Measurements from ENCODE around the gene PCDHGC3. TPM values are rescaled to one million over a fixed set of nuclear protein-coding genes. Genes with fewer than 3 reads are reported as not detected.

Gene PCDHGC3
- total and polyA plus RNA-seq, 7 donors: 5.1 to 47.8 (median 31.4) TPM

- TF ChIP-seq CTCF (IDR thresholded peaks at IDR 0.05) (no peak), EP300 (IDR thresholded peaks at IDR 0.05) (no peak), POLR2AphosphoS5 (IDR thresholded peaks at IDR 0.05) (no peak), POLR2A (IDR thresholded peaks at IDR 0.05) (no peak)
- Histone ChIP-seq H3K27ac (peak overlapping the region; percentile 83 to 87 (median 86)), H3K36me3 (peaks cover 0 to 32% (median 13%) of the 10 kb centered on the region in 4 donors), H3K4me3 (no peak overlapping the region), H3K27me3 (no peaks in the 10 kb centered on the region), H3K9me3 (no peaks in the 10 kb centered on the region), H3K4me1 (peaks cover 0 to 66% (median 56%) of the 10 kb centered on the region in 4 donors)
- 91 to 95% methylated on average over 9 of the region's 9 CpGs for WGBS, 2 donors
- DNase-seq: no peak
- intact Hi-C loops (cut with DNase I): no loop called here
Measured at GRCh38 chr5:141510160-141510559, 34.4 kb downstream of the PCDHGC3 start.

DNA sequence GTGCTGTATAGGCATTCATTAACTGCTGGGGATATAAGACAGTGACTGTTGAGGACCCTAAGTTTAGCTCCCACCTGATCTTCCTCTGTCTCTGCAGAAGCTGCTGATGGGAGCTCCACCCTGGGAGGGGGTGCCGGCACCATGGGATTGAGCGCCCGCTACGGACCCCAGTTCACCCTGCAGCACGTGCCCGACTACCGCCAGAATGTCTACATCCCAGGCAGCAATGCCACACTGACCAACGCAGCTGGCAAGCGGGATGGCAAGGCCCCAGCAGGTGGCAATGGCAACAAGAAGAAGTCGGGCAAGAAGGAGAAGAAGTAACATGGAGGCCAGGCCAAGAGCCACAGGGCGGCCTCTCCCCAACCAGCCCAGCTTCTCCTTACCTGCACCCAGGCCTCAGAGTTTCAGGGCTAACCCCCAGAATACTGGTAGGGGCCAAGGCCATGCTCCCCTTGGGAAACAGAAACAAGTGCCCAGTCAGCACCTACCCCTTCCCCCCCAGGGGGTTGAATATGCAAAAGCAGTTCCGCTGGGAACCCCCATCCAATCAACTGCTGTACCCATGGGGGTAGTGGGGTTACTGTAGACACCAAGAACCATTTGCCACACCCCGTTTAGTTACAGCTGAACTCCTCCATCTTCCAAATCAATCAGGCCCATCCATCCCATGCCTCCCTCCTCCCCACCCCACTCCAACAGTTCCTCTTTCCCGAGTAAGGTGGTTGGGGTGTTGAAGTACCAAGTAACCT is 35.3 kb downstream of the PCDHGC3 start:
- H3K4me1 ChIP-seq: peaks cover 0 to 69% (median 65%) of the 10 kb centered on the region in 4 donors
- intact Hi-C loops (cut with DNase I): no loop called here
- no peak for TF ChIP-seq POLR2A (IDR thresholded peaks at IDR 0.05)
- no peak for TF ChIP-seq POLR2AphosphoS5 (IDR thresholded peaks at IDR 0.05)
- no peak for TF ChIP-seq CTCF (IDR thresholded peaks at IDR 0.05)
- TF ChIP-seq EP300 (IDR thresholded peaks at IDR 0.05): no peak
- DNase-seq: no peak
- H3K4me3 ChIP-seq: no peak overlapping the region
- H3K9me3 ChIP-seq: no peaks in the 10 kb centered on the region
- no peaks in the 10 kb centered on the region for H3K27me3 ChIP-seq
- peaks cover 0 to 23% (median 9%) of the 10 kb centered on the region in 4 donors for H3K36me3 ChIP-seq
- peak overlapping the region in 3 of 4 donors; percentile 83 to 89 (median 87) for H3K27ac ChIP-seq
- WGBS, 2 donors: 88 to 96% methylated on average over 14 of the region's 14 CpGs

DNA sequence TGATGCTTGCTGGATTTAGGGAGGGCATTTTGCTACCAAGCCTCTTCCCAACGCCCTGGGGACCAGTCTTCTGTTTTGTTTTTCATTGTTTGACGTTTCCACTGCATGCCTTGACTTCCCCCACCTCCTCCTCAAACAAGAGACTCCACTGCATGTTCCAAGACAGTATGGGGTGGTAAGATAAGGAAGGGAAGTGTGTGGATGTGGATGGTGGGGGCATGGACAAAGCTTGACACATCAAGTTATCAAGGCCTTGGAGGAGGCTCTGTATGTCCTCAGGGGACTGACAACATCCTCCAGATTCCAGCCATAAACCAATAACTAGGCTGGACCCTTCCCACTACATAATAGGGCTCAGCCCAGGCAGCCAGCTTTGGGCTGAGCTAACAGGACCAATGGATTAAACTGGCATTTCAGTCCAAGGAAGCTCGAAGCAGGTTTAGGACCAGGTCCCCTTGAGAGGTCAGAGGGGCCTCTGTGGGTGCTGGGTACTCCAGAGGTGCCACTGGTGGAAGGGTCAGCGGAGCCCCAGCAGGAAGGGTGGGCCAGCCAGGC is 36.1 kb downstream of the PCDHGC3 start:
- 67 to 74% methylated on average over 4 of the region's 4 CpGs for WGBS, 2 donors
- intact Hi-C loops (cut with DNase I): loop anchor here (1.0 kb wide), 1 partner anchor 36 kb away; no protein-coding TSS in a partner anchor
- H3K27ac ChIP-seq: peak overlapping the region; percentile 89 to 97 (median 92)
- H3K4me3 ChIP-seq: peak overlapping the region in 3 of 4 donors; percentile 58 to 72 (median 62)
- no peak for DNase-seq
- peaks cover 0 to 70% (median 62%) of the 10 kb centered on the region in 4 donors for H3K4me1 ChIP-seq
- H3K9me3 ChIP-seq: no peaks in the 10 kb centered on the region
- H3K27me3 ChIP-seq: no peaks in the 10 kb centered on the region
- TF ChIP-seq CTCF (IDR thresholded peaks at IDR 0.05) (no peak), POLR2AphosphoS5 (IDR thresholded peaks at IDR 0.05) (no peak), EP300 (IDR thresholded peaks at IDR 0.05) (no peak)
- peaks cover 0 to 15% (median 7%) of the 10 kb centered on the region in 4 donors for H3K36me3 ChIP-seq

DNA sequence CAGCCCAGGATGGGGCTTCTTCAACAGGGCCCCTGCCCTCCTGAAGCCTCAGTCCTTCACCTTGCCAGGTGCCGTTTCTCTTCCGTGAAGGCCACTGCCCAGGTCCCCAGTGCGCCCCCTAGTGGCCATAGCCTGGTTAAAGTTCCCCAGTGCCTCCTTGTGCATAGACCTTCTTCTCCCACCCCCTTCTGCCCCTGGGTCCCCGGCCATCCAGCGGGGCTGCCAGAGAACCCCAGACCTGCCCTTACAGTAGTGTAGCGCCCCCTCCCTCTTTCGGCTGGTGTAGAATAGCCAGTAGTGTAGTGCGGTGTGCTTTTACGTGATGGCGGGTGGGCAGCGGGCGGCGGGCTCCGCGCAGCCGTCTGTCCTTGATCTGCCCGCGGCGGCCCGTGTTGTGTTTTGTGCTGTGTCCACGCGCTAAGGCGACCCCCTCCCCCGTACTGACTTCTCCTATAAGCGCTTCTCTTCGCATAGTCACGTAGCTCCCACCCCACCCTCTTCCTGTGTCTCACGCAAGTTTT is 36.7 kb downstream of the PCDHGC3 start:
- Histone ChIP-seq H3K9me3 (no peaks in the 10 kb centered on the region), H3K4me3 (peak overlapping the region; percentile 50 to 72 (median 60)), H3K27me3 (no peaks in the 10 kb centered on the region), H3K27ac (peak overlapping the region; percentile 89 to 97 (median 92)), H3K36me3 (peaks cover 0 to 13% (median 6%) of the 10 kb centered on the region in 4 donors), H3K4me1 (peaks cover 0 to 64% (median 56%) of the 10 kb centered on the region in 4 donors)
- peak; percentile 93 for DNase-seq
- intact Hi-C loops (cut with DNase I): loop anchor here (1.0 kb wide), 1 partner anchor 36 kb away; no protein-coding TSS in a partner anchor
- TF ChIP-seq CTCF (IDR thresholded peaks at IDR 0.05) (peak; percentile 82 to 91 (median 88)), POLR2AphosphoS5 (IDR thresholded peaks at IDR 0.05) (peak in 3 of 4 donors; percentile 31 to 46 (median 33)), POLR2A (IDR thresholded peaks at IDR 0.05) (no peak)
- WGBS, 2 donors: 6 to 37% methylated on average over 28 of the region's 28 CpGs

Data from sigmoid colon (tissue), 7 donors.